ENCODE results near the gene REV3L.

Gene REV3L

DNA sequence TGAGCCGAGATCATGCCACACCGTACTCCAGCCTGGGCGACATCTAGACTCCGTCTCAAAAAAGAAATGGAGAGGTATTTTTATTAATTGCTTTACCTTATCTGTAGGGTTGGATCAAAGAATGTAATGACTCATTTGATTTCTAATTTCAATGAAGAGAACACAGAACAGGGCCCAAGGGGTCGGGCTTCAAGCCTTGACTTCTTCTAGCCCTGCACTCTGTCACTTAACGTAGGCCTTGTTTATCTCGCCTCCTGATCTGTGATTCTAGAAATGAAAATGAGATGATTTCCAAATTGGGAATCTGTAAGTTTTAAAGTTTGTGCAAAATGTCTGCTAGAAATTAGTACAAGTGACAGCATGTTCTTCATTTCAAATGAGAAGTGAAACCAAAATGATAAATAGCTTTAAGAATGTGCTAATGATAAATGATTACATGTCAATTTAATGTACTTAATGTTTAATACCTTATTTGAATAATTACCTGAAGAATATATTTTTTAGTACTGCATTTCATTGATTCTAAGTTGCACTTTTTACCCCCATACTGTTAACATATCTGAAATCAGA, 215.2 kb downstream of the REV3L start:
- TF ChIP-seq EZH2phosphoT487 (IDR thresholded peaks at IDR 0.05; ENCODE audit: borderline replicate concordance, low read length) (no peak), CTCF (IDR thresholded peaks at IDR 0.05; ENCODE audit: low read depth, low read length, poor library complexity, severe bottlenecking) (no peak)
- Histone ChIP-seq H3F3A (ENCODE audit: control insufficient read depth, insufficient read depth) (0 out of 2 replicates have a peak, but pooled peaks cover 4% of the 10 kb centered on the region), H3K27me3 (ENCODE audit: control insufficient read depth, low read length) (no peaks in the 10 kb centered on the region), H3K79me2 (ENCODE audit: control insufficient read depth, low read length) (peaks cover 33% of the 10 kb centered on the region), H3K4me3 (ENCODE audit: low read length) (no peak overlapping the region; the same call in 1 of the 2 replicates), H3K4me1 (ENCODE audit: control insufficient read depth, low read length) (peaks cover 12% of the 10 kb centered on the region), H3K9me2 (replicated peaks; ENCODE audit: control insufficient read depth, low read length) (no peaks in the 10 kb centered on the region), H3K4me2 (ENCODE audit: low read length) (peak overlapping the region; percentile 39), H4K20me1 (ENCODE audit: control insufficient read depth, insufficient read depth, low read depth, low read length) (no peaks in the 10 kb centered on the region), H3K27ac (ENCODE audit: low read depth, low read length) (no peak overlapping the region), H3K9me3 (ENCODE audit: control insufficient read depth, insufficient read depth, low read length) (no peaks in the 10 kb centered on the region), H3K36me3 (ENCODE audit: control insufficient read depth, low read length) (peaks cover 45% of the 10 kb centered on the region)

DNA sequence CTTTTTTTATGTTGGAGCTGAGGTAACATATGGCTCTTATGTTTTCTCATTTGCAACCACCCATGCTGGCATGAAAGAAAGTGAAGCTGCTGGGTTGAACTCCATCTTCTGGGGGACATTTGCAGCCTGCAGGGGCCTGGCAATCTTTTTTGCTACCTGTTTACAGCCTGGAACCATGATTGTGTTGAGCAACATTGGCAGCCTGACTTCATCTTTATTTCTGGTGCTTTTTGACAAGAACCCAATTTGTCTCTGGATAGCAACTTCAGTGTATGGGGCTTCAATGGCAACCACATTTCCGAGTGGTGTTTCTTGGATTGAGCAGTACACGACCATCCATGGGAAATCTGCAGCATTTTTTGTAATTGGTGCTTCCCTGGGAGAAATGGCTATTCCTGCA, 216.7 kb downstream of the REV3L start:
- Histone ChIP-seq H3F3A (ENCODE audit: control insufficient read depth, insufficient read depth) (0 out of 2 replicates have a peak, but pooled peaks cover 4% of the 10 kb centered on the region), H3K27ac (ENCODE audit: low read depth, low read length) (no peak overlapping the region), H3K4me2 (ENCODE audit: low read length) (no peak overlapping the region), H3K27me3 (ENCODE audit: control insufficient read depth, low read length) (no peaks in the 10 kb centered on the region), H3K9me2 (replicated peaks; ENCODE audit: control insufficient read depth, low read length) (no peaks in the 10 kb centered on the region), H3K4me3 (ENCODE audit: low read length) (no peak overlapping the region), H3K9me3 (ENCODE audit: control insufficient read depth, insufficient read depth, low read length) (no peaks in the 10 kb centered on the region), H4K20me1 (ENCODE audit: control insufficient read depth, insufficient read depth, low read depth, low read length) (no peaks in the 10 kb centered on the region), H3K4me1 (ENCODE audit: control insufficient read depth, low read length) (peaks cover 12% of the 10 kb centered on the region), H3K79me2 (ENCODE audit: control insufficient read depth, low read length) (peaks cover 42% of the 10 kb centered on the region), H3K36me3 (ENCODE audit: control insufficient read depth, low read length) (peaks cover 50% of the 10 kb centered on the region)
- no peak for TF ChIP-seq EZH2phosphoT487 (IDR thresholded peaks at IDR 0.05; ENCODE audit: borderline replicate concordance, low read length)

- peaks cover 17% of the 10 kb centered on the region for H3K4me1 ChIP-seq (ENCODE audit: control insufficient read depth, low read length)
- TF ChIP-seq EZH2phosphoT487 (IDR thresholded peaks at IDR 0.05; ENCODE audit: borderline replicate concordance, low read length): no peak
- TF ChIP-seq CTCF (IDR thresholded peaks at IDR 0.05; ENCODE audit: low read depth, low read length, poor library complexity, severe bottlenecking): no peak
- no peaks in the 10 kb centered on the region for H3K27me3 ChIP-seq (ENCODE audit: control insufficient read depth, low read length)
- no peak overlapping the region for H3K27ac ChIP-seq (ENCODE audit: low read depth, low read length)
- H3K4me2 ChIP-seq (ENCODE audit: low read length): no peak overlapping the region
- H4K20me1 ChIP-seq (ENCODE audit: control insufficient read depth, insufficient read depth, low read depth, low read length): no peaks in the 10 kb centered on the region
- no peak overlapping the region for H3K4me3 ChIP-seq (ENCODE audit: low read length)
- H3K79me2 ChIP-seq (ENCODE audit: control insufficient read depth, low read length): peaks cover 45% of the 10 kb centered on the region
- peaks cover 50% of the 10 kb centered on the region for H3K36me3 ChIP-seq (ENCODE audit: control insufficient read depth, low read length)
- H3K9me2 ChIP-seq (replicated peaks; ENCODE audit: control insufficient read depth, low read length): no peaks in the 10 kb centered on the region
- 0 out of 2 replicates have a peak, but pooled peaks cover 4% of the 10 kb centered on the region for H3F3A ChIP-seq (ENCODE audit: control insufficient read depth, insufficient read depth)
- no peaks in the 10 kb centered on the region for H3K9me3 ChIP-seq (ENCODE audit: control insufficient read depth, insufficient read depth, low read length)
Measured at GRCh38 chr6:111265842-111266241, 217.2 kb downstream of the REV3L start.

DNA sequence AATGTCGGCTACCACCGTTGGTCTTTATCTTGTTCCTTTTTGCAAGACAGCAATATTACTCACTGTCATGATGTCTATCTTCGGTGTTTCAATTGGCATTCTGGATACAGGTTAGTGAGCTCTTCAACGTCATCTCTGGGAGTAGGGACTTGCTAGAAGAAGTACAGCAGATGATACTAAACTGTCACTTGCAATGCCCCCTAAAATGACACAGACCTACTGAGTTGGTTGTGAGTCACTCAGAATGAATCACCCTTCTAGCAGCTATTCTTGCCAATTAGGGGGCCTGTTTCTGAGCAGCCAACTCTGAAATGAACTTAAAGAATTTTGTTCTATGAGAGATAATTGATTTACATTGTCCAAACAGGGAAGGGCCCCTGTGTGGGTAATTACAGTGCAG, 219.2 kb downstream of the REV3L start:
- Histone ChIP-seq H3K4me3 (ENCODE audit: low read length) (no peak overlapping the region), H3K4me1 (ENCODE audit: control insufficient read depth, low read length) (peaks cover 28% of the 10 kb centered on the region), H3K79me2 (ENCODE audit: control insufficient read depth, low read length) (peaks cover 48% of the 10 kb centered on the region), H3K36me3 (ENCODE audit: control insufficient read depth, low read length) (peaks cover 41% of the 10 kb centered on the region), H3K4me2 (ENCODE audit: low read length) (no peak overlapping the region), H3K27me3 (ENCODE audit: control insufficient read depth, low read length) (no peaks in the 10 kb centered on the region), H3K27ac (ENCODE audit: low read depth, low read length) (no peak overlapping the region), H3K9me2 (replicated peaks; ENCODE audit: control insufficient read depth, low read length) (no peaks in the 10 kb centered on the region), H3F3A (ENCODE audit: control insufficient read depth, insufficient read depth) (0 out of 2 replicates have a peak, but pooled peaks cover 4% of the 10 kb centered on the region), H4K20me1 (ENCODE audit: control insufficient read depth, insufficient read depth, low read depth, low read length) (no peaks in the 10 kb centered on the region), H3K9me3 (ENCODE audit: control insufficient read depth, insufficient read depth, low read length) (no peaks in the 10 kb centered on the region)
- TF ChIP-seq EZH2phosphoT487 (IDR thresholded peaks at IDR 0.05; ENCODE audit: borderline replicate concordance, low read length) (no peak), CTCF (IDR thresholded peaks at IDR 0.05; ENCODE audit: low read depth, low read length, poor library complexity, severe bottlenecking) (no peak)
